GM23248 (cell line): ENCODE results near the gene KCTD7.
"Not testable (repeated sequence)": the region's sequence is repeated elsewhere in the genome, so short reads cannot be mapped to it uniquely, and the experiment has no call there.

ENCODE experiments used
- EZH2 ChIP-seq: fragments of 200-600 bp; sonication (generic); IDR thresholded peaks from 2 replicates; pipeline ENCODE4 v1.6.1; 2018; ENCODE audit warnings: antibody characterized with exemption, mild to moderate bottlenecking; ENCODE audit not compliant: insufficient read depth, poor library complexity, severe bottlenecking
- EZH2phosphoT487 ChIP-seq: fragments of 200-600 bp; sonication (generic); IDR thresholded peaks from 2 replicates; pipeline ENCODE4 v1.6.1; 2018; ENCODE audit warnings: antibody characterized with exemption, moderate library complexity, mild to moderate bottlenecking, low read depth; ENCODE audit not compliant: insufficient read depth

DNA sequence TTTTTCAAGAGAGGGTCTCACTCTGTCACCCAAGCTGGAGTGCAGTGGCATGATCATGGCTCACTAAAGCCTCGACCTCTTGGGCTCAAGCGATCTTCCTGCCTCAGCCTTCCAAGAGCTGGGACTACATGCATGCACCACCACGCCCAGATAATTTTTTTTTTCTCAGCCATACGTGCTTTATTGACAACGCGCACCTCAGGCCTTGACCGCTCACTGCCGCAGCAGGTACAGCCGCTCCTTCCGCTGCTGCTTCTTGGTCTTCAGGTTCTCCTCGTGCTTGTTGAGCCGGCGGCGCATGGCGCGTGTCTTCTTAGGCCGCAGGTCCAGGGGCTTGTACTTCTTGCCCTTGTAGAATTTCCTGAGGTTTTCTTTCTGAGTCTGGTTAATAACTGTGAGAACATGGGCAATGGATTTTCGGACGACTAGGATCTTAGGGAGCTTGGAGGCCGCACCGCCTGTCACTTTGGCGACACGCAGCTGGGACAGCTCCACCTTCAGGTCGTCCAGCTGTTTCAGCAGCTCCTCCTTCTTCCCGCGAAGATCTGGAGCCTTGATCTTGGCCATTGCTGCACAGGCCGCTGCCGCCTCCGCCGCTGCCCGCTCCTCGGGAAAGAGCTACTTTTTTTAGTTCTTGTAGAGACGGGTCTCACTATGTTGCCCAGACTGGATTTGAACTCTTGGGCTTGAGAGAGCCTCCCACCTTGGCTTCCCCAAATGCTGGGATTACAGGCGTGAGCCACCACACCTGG, 22.0 kb upstream of the KCTD7 start:
- TF ChIP-seq EZH2, EZH2phosphoT487: not testable (repeated sequence)
